IMR-90 (cell line): ENCODE data around the gene PLGRKT.
"Not testable (repeated sequence)": the region's sequence is repeated elsewhere in the genome, so short reads cannot be mapped to it uniquely, and the experiment has no call there.

Source experiments
- CTCF ChIP-seq: conservative IDR thresholded peaks from 2 replicates; pipeline ENCODE4 v1.5.1; 2012; ENCODE audit warnings: mild to moderate bottlenecking, low read depth, low read length, improper control_type of control experiment
- ELK1 ChIP-seq: fragments of 150-350 bp; IDR thresholded peaks from 2 replicates; pipeline ENCODE4 v1.6.1; 2016; ENCODE audit warnings: low read depth, mild to moderate bottlenecking, low read length, moderate library complexity, borderline replicate concordance
- MAZ ChIP-seq: IDR thresholded peaks from 2 replicates; pipeline ENCODE4 v1.6.1; 2012; ENCODE audit warnings: low read depth, mild to moderate bottlenecking, low read length, improper control_type of control experiment, moderate library complexity, borderline replicate concordance
- MXI1 ChIP-seq: IDR thresholded peaks from 2 replicates; pipeline ENCODE4 v1.6.1; 2012; ENCODE audit warnings: low read depth, mild to moderate bottlenecking, low read length, moderate library complexity, borderline replicate concordance
- NFE2L2 ChIP-seq: fragments of 150-350 bp; IDR thresholded peaks from 2 replicates; pipeline ENCODE4 v1.6.1; 2016; ENCODE audit warnings: low read depth, mild to moderate bottlenecking, low read length
- POLR2A ChIP-seq: IDR thresholded peaks from 2 replicates; pipeline ENCODE4 v1.6.1; 2012; ENCODE audit warnings: mild to moderate bottlenecking, low read depth, low read length
- RAD21 ChIP-seq: IDR thresholded peaks from 2 replicates; pipeline ENCODE4 v1.6.1; 2012; ENCODE audit warnings: low read length, improper control_type of control experiment
- SMC3 ChIP-seq: fragments of 150-350 bp; IDR thresholded peaks from 2 replicates; pipeline ENCODE4 v1.6.1; 2016; ENCODE audit warnings: low read depth, mild to moderate bottlenecking, antibody characterized with exemption, low read length, moderate library complexity
- USF2 ChIP-seq: fragments of 150-350 bp; IDR thresholded peaks from 2 replicates; pipeline ENCODE4 v1.6.1; 2017; ENCODE audit warnings: mild to moderate bottlenecking, antibody characterized with exemption, low read length, low read depth

- not testable (repeated sequence) for TF ChIP-seq CTCF, ELK1, MAZ, POLR2A, NFE2L2, USF2, SMC3, MXI1, RAD21
These were observed 40.2 kb downstream of the PLGRKT start for GRCh38 chr9:5397547-5397946.
